Omental fat pad (tissue), 4 donors: ENCODE data around the gene DIAPH1. TPM values are rescaled to one million over a fixed set of nuclear protein-coding genes. Genes with fewer than 3 reads are reported as not detected.

ENCODE experiments used
- ATAC-seq: fragments of 150-250 bp; one replicate; pipeline ENCODE4 v1.9.1; 2016; ENCODE audit warnings: mild to moderate bottlenecking, moderate library complexity; ENCODE audit not compliant: low FRiP score
- DNase-seq: peaks from one replicate; pipeline ENCODE4 v3.0.0-alpha.2; 2019; ENCODE audit warnings: low spot score
- total RNA-seq, 4 donors: library from RNA; depleted of rRNA; stranded (reverse); fragments of >200 nt; gene quantifications; one replicate each; pipeline ENCODE4 v1.1.0, GENCODE V29; 2016
- TF ChIP-seq, protein P1 (sequence below), 3 donors: fragments of 450-650 bp; IDR thresholded peaks; one replicate each; pipeline ENCODE4 v1.5.1; 2016 to 2017; ENCODE audit warnings: antibody characterized with exemption in 3 of 3, mild to moderate bottlenecking in 3 of 3, moderate library complexity in 2 of 3

DIAPH1 gene
- total RNA-seq, 4 donors from 2014 or later, result 35.5 to 93.2 (median 47.9) TPM

DNA sequence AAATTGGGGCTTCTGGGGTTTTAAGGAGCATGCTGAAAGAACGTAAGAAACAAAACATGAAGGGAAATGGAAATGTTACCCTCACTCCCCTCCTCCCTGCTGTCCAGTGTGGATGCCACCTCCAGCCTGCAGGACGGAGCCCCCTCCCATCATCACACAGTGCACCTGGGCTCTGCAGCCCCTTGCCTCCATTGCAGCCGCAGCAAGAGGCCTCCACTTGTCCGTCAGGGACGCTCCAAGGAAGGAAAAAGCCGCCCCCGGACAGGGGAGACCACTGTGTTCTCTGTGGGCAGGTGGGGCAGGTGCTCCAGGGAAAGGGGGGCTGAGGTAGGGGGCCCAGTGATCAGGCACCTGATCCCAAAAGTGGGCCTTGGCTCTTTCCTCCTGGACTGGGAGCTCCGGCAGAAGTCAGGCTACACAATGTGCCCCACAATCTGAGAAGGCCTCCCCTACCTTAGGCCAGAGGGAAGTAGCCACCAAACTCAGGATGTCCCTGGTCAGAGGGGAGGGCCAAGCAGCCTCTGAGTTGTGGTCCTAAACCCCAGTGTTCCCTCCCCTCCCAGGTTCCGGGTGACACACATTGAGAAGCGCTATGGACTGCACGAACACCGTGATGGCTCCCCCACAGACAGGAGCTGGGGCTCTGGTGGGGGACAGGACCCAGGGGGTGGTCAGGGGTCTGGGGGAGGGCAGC lies 20.7 kb upstream of the DIAPH1 start:
- TF ChIP-seq, protein P1, sequence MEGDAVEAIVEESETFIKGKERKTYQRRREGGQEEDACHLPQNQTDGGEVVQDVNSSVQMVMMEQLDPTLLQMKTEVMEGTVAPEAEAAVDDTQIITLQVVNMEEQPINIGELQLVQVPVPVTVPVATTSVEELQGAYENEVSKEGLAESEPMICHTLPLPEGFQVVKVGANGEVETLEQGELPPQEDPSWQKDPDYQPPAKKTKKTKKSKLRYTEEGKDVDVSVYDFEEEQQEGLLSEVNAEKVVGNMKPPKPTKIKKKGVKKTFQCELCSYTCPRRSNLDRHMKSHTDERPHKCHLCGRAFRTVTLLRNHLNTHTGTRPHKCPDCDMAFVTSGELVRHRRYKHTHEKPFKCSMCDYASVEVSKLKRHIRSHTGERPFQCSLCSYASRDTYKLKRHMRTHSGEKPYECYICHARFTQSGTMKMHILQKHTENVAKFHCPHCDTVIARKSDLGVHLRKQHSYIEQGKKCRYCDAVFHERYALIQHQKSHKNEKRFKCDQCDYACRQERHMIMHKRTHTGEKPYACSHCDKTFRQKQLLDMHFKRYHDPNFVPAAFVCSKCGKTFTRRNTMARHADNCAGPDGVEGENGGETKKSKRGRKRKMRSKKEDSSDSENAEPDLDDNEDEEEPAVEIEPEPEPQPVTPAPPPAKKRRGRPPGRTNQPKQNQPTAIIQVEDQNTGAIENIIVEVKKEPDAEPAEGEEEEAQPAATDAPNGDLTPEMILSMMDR (IDR thresholded peaks at IDR 0.05), result no peak
- DNase-seq (no peak), ATAC-seq (no peak)

DNA sequence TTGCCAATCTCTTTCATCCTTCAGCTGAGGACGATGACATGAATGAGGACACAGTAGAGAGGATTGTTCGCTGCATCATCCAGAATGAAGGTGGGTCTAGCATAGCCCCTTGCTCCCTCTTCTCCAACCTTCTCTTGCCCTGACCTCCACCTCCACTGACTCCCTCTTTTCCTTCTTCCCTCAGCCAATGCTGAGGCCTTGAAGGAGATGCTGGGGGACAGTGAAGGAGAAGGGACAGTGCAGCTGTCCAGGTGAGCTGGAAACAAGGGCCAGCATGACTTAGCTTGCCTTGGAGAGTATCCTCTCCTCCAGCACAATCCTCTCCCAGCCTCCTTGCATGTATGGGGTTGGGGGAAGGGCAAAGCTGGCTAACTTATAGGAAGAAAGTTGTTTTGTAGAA lies 20.0 kb upstream of the DIAPH1 start:
- DNase-seq (no peak), ATAC-seq (no peak)
- TF ChIP-seq, protein P1 (IDR thresholded peaks at IDR 0.05), result no peak

DNA sequence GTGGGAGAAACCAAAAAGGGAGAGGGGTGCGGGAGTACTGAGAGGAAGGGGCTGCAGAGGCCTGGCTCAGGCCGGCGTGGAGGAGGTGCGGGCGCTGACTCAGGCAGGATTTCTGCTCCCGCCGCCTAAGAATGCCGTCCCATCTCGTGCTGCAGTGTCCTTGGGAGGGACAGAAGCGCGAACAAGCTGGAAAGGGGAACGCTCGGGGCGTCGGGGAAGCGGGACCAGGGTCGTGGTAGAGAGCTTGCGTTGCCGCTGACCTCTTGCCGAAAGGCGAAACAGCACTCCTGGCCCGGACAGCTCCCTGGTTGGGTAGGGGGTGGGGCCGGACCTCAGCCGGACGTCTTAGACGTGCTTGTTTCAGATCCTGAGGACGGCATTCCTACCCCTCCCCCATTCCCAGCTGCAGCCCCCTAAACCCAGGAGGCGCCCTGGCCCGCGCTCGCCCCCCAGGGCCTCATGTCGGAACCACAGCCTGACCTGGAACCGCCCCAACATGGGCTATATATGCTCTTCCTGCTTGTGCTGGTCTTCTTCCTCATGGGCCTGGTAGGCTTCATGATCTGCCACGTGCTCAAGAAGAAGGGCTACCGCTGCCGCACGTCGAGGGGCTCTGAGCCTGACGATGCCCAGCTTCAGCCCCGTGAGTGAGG lies 19.1 kb upstream of the DIAPH1 start:
- ATAC-seq (no peak), DNase-seq (no peak)
- TF ChIP-seq, protein P1 (IDR thresholded peaks at IDR 0.05), result no peak

DNA sequence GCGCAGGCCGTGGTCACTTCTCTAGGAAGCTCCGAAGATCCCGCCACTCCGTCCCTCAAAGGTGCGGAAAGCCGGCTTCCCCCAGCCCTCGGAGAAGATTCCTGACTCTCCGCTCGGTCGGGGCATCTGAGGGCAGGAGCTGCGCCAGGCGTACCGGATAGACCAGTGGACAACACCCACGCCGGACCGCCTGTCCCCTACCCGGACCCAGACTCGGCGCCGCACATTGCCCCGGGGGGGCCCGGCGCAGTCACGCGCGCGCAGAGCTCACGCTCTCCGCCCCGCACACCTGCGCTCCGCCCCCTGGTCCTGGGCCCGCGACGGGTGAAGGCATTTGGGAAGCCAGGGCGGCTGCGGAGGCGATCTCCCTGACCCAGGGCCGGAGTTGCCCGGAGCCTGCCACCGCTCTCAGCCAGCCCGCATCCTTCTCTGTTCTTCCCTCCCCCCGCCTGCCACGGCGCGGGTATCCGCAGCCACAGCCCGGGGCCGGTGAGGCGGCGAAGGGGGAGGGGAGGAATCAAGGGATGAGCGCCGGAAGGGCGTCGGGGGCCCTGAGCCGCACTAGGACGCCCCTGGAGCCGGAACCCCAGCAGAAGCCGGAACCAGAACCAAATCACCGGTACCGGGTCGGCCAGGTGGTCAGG lies 18.4 kb upstream of the DIAPH1 start:
- TF ChIP-seq, protein P1 (IDR thresholded peaks at IDR 0.05), result no peak
- peak; percentile 31 for ATAC-seq
- DNase-seq, result no peak

DNA sequence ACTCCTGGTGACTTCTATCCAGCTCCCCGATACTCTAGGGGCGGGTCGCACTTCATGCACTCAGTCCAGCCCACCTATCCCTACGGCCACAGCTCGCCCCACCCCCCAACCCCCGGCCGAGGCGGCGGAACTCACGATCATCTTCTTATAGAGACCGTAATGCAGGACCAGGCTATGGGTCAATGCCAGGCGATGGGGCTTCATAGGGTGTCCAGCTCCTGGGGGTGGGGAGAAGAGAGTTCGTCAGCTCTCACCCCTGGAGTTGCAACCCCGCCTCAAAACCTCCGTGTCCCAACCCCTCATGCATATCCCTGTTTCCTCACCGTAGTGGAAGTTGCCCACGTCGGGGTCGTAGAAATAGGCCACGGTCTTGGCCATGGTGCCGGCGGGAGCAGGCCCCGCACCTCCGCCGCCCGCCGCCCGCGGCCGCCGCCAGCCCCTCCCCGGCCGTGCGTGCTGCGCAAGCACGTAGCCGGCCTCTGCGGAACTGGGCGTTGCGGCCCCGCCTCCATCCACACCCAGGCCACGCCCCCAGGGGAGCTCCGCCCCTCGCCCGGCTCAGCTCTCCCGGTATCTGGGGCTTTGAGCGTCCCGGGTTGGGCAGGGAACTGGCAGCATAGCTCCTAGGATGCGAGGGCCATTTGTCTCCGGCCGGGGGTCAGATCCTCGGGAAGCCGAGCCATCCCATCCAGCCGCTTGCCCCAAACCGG lies 17.8 kb upstream of the DIAPH1 start, which contains the start of the genes HDAC3 and RELL2:
Gene HDAC3 (minus strand): TSS at position 437 of the 710 bp plus-strand sequence. CDS start 59 bp downstream, at position 378.
Gene RELL2 (plus strand): TSS at position 585 of the 710 bp plus-strand sequence. CDS start 1,229 bp downstream, outside the sequence.
- DNase-seq (peak; percentile 77), ATAC-seq (peak; percentile 98)
- TF ChIP-seq, protein P1 (IDR thresholded peaks at IDR 0.05), result no peak

DNA sequence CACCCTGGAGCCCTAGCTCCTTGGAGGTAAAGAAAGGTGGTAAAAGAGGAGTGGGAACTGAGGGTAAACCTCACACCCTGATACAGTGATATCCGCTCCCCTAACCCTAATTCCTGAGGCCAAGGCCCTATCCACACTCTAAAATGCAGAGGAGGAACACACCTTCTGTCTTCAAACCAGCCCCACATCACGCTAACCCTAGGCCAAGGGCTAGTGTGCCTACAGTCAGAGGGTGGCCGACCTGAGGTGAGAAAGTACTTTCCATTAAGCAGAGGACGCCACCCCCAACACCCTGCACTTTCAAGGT lies 17.3 kb upstream of the DIAPH1 start:
- TF ChIP-seq, protein P1 (IDR thresholded peaks at IDR 0.05), result no peak
- ATAC-seq (no peak), DNase-seq (no peak)
